Measurements from ENCODE around the gene KRT79. TPM values are rescaled to one million over a fixed set of nuclear protein-coding genes. Genes with fewer than 3 reads are reported as not detected.

The KRT79 gene
- total RNA-seq, 1 donor from 2014 or later, result not detected

- TF ChIP-seq, protein P1, sequence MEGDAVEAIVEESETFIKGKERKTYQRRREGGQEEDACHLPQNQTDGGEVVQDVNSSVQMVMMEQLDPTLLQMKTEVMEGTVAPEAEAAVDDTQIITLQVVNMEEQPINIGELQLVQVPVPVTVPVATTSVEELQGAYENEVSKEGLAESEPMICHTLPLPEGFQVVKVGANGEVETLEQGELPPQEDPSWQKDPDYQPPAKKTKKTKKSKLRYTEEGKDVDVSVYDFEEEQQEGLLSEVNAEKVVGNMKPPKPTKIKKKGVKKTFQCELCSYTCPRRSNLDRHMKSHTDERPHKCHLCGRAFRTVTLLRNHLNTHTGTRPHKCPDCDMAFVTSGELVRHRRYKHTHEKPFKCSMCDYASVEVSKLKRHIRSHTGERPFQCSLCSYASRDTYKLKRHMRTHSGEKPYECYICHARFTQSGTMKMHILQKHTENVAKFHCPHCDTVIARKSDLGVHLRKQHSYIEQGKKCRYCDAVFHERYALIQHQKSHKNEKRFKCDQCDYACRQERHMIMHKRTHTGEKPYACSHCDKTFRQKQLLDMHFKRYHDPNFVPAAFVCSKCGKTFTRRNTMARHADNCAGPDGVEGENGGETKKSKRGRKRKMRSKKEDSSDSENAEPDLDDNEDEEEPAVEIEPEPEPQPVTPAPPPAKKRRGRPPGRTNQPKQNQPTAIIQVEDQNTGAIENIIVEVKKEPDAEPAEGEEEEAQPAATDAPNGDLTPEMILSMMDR (IDR thresholded peaks at IDR 0.05; ENCODE audit: unreplicated experiment), result no peak
- no peaks in the 10 kb centered on the region for H3K36me3 Mint-ChIP-seq
- H3K9me3 Mint-ChIP-seq, result no peaks in the 10 kb centered on the region
- peaks cover 12% of the 10 kb centered on the region for H3K27me3 Mint-ChIP-seq (ENCODE audit: low read depth)
- peaks cover 7% of the 10 kb centered on the region for H3K4me1 Mint-ChIP-seq
- no peak for DNase-seq (ENCODE audit: low spot score in 2 of 2, unreplicated experiment in 2 of 2)
- no peak overlapping the region for H3K4me3 Mint-ChIP-seq
- H3K27ac Mint-ChIP-seq, result no peak overlapping the region
Measured at GRCh38 chr12:52825961-52826360, 8.2 kb downstream of the KRT79 start.

DNA sequence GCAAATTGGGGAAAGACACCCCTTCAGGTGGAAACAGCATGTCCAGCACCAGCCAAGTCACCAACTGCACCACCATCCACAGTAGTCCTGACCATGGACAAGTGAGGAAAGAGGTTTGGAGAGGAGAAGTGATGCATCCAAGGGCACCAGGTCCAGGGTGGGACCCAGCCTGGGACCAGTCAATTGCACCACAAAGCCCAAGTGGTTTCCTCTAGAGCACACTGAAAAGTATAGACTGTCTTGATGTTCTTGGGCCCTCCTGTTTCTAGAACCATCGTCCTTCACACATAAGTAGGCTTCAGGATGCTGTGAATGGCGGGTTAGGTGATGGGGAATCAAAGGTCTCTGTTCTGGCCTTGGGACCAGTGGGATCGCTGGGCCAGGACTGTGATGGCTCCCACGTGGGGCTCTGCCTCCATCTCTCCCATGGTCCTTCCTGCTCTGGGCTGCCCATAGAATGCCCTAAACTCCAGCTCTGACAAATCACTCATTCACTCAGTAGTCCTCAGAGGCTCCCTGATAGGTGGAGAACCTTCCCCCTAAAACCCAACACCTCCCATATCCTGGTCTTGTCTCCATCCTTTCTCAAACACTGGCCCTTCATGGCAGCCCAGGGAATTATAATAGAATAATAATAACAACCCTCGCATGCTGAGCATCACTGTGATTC lies 9.2 kb downstream of the KRT79 start:
- Mint-ChIP-seq H3K27ac (no peak overlapping the region), H3K4me1 (peaks cover 14% of the 10 kb centered on the region), H3K4me3 (no peak overlapping the region), H3K27me3 (ENCODE audit: low read depth) (peaks cover 4% of the 10 kb centered on the region), H3K9me3 (no peaks in the 10 kb centered on the region), H3K36me3 (no peaks in the 10 kb centered on the region)
- no peak for DNase-seq (ENCODE audit: low spot score in 2 of 2, unreplicated experiment in 2 of 2)
- TF ChIP-seq, protein P1 (IDR thresholded peaks at IDR 0.05; ENCODE audit: unreplicated experiment), result no peak

DNA sequence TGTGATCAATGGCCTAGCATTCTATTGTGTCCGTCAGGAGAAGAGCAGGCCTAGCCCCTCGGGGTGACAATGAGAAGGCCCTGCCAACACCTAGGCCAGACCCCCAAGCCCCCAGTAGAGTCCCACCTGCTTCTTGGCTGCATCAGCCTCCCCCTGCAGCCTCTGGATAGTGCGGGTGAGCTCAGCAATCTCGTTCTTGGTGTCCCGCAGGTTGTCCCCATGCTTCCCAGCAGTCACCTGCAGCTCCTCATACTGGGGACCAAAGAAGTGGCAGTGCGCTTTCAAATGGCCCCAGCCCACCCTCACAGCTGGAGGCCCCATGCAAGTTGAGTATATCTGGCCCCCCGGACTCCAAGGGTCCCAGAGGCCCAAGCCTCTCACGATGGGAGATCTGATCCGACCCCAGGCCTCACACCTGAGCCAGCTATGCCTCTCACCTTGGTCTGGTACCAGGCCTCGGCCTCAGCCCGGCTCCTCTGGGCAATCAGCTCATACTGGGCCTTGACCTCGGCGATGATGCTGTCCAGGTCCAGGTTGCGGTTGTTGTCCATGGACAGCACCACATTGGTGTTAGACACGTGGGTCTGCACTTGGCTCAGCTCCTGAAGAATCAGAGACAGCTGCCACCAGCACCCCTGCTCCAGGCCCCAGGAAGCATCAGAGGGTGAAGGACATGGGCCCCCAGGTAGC lies 10.2 kb downstream of the KRT79 start:
- H3K9me3 Mint-ChIP-seq, result no peaks in the 10 kb centered on the region
- peaks cover 2% of the 10 kb centered on the region for H3K27me3 Mint-ChIP-seq (ENCODE audit: low read depth)
- no peak overlapping the region for H3K27ac Mint-ChIP-seq
- TF ChIP-seq, protein P1 (IDR thresholded peaks at IDR 0.05; ENCODE audit: unreplicated experiment), result no peak
- peaks cover 16% of the 10 kb centered on the region for H3K4me1 Mint-ChIP-seq
- H3K4me3 Mint-ChIP-seq, result no peak overlapping the region
- no peaks in the 10 kb centered on the region for H3K36me3 Mint-ChIP-seq
- no peak for DNase-seq (ENCODE audit: low spot score in 2 of 2, unreplicated experiment in 2 of 2)

- no peaks in the 10 kb centered on the region for H3K9me3 Mint-ChIP-seq
- no peak overlapping the region for H3K4me3 Mint-ChIP-seq
- H3K27me3 Mint-ChIP-seq (ENCODE audit: low read depth), result peaks cover 2% of the 10 kb centered on the region
- TF ChIP-seq, protein P1 (IDR thresholded peaks at IDR 0.05; ENCODE audit: unreplicated experiment), result no peak
- no peak overlapping the region for H3K27ac Mint-ChIP-seq
- no peak for DNase-seq (ENCODE audit: low spot score in 2 of 2, unreplicated experiment in 2 of 2)
- peaks cover 21% of the 10 kb centered on the region for H3K4me1 Mint-ChIP-seq
- no peaks in the 10 kb centered on the region for H3K36me3 Mint-ChIP-seq
Measured at GRCh38 chr12:52822771-52823510, 11.2 kb downstream of the KRT79 start.

DNA sequence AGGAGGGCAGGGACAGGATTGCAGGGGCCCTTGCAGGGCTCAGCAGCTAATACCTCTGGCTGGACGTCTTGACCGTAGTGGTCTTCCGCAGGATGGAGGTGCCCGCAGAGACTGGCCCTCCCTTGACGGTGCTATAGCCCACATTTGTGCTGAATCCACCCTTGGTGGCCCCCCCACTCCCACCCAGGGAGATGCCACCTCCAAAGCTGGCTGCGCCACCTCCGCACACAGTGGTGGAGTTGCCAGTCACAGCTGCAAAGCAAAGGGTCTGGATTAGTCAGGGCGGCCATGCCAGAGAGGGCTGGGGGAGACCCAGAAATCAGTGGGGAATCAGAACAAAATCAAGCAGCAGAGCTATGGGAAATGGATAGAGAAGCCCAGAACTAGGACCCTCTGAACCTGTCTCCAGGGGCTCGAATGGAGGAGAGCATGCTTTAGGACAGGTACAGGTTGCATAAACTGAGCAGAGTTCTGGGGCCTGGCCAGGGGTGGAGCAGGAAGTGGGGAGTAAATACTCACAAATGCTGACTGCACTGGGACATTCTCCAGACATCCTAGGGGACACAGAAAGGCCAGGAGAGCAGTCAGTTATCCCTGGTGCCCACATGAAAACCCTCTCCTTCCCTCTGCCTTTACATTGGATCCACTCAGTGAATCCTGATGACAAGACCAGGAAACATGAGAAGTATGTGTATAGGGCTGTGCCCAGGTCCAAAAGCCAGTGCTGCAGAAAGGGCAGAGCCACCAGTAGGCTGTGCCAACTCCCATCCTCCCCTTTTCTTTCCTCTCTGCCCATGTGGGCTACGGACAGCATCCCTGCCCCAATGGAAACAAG lies 12.1 kb downstream of the KRT79 start:
- Mint-ChIP-seq H3K36me3 (no peaks in the 10 kb centered on the region), H3K4me1 (peaks cover 19% of the 10 kb centered on the region), H3K9me3 (no peaks in the 10 kb centered on the region), H3K27me3 (ENCODE audit: low read depth) (peaks cover 2% of the 10 kb centered on the region), H3K4me3 (no peak overlapping the region), H3K27ac (no peak overlapping the region)
- DNase-seq (ENCODE audit: low spot score in 2 of 2, unreplicated experiment in 2 of 2), result no peak
- TF ChIP-seq, protein P1 (IDR thresholded peaks at IDR 0.05; ENCODE audit: unreplicated experiment), result no peak
